WTC11 (cell line): ENCODE measurements around the gene SH2D5. TPM values are rescaled to one million over a fixed set of nuclear protein-coding genes. Genes with fewer than 3 reads are reported as not detected.

Source experiments
- ATAC-seq: fragments of 200-7000 bp; cut with Tn5 transposase; 2 replicates; pipeline ENCODE4 v1.10.0; 2021; ENCODE audit warnings: mild to moderate bottlenecking, moderate library complexity
- CTCF ChIA-PET: fragments of 300-600 bp; sonication (Branson Sonifier 250); formaldehyde crosslinking; loops from one replicate; lab custom pipeline; 2021; ENCODE audit warnings: antibody characterized with exemption; lab: Charles Lee
- POLR2A ChIA-PET: fragments of 350-600 bp; sonication (Branson Sonifier 250); formaldehyde crosslinking; loops from one replicate; lab custom pipeline; 2021; ENCODE audit warnings: antibody characterized with exemption; lab: Charles Lee
- DNase-seq: peaks from one replicate; pipeline ENCODE4 v3.0.0; 2021; ENCODE audit warnings: low spot score
- H3K27ac Mint-ChIP-seq: 2 replicates; pipeline ENCODE4 v1.8.0; 2021; ENCODE audit warnings: mixed read lengths
- H3K27me3 Mint-ChIP-seq: 2 replicates; pipeline ENCODE4 v1.8.0; 2021; ENCODE audit warnings: low read depth, mild to moderate bottlenecking, moderate library complexity, mixed read lengths
- H3K36me3 Mint-ChIP-seq: 2 replicates; pipeline ENCODE4 v1.8.0; 2021; ENCODE audit warnings: mixed read lengths
- H3K4me1 Mint-ChIP-seq: 2 replicates; pipeline ENCODE4 v1.8.0; 2022; ENCODE audit warnings: mixed read lengths
- H3K4me3 Mint-ChIP-seq: 2 replicates; pipeline ENCODE4 v1.8.0; 2021; ENCODE audit warnings: mild to moderate bottlenecking, moderate library complexity, mixed read lengths
- H3K9me3 Mint-ChIP-seq: 2 replicates; pipeline ENCODE4 v1.8.0; 2021; ENCODE audit warnings: mixed read lengths
- ATF6 ChIP-seq: sonication (generic); formaldehyde crosslinking; IDR thresholded peaks from 2 replicates; pipeline ENCODE4 v1.8.1; 2023; ENCODE audit warnings: mild to moderate bottlenecking, missing genetic modification reagents
- EMX1 ChIP-seq: fragments of 250-450 bp; sonication (Bioruptor Pico); IDR thresholded peaks from 2 replicates; pipeline ENCODE4 v1.8.0; 2021; ENCODE audit warnings: mild to moderate bottlenecking
- FOXP1 ChIP-seq: sonication (generic); formaldehyde crosslinking; IDR thresholded peaks from 2 replicates; pipeline ENCODE4 v1.8.0; 2022; ENCODE audit warnings: missing genetic modification reagents, mild to moderate bottlenecking, moderate library complexity, borderline replicate concordance
- HMGXB4 ChIP-seq: sonication (generic); formaldehyde crosslinking; IDR thresholded peaks from 2 replicates; pipeline ENCODE4 v1.8.1; 2023; ENCODE audit warnings: mild to moderate bottlenecking, moderate library complexity, missing genetic modification reagents
- NFE2L1 ChIP-seq: sonication (generic); formaldehyde crosslinking; IDR thresholded peaks from 2 replicates; pipeline ENCODE4 v1.8.1; 2023; ENCODE audit warnings: missing genetic modification reagents
- RELA ChIP-seq: sonication (generic); formaldehyde crosslinking; IDR thresholded peaks from 2 replicates; pipeline ENCODE4 v1.8.1; 2022; ENCODE audit warnings: missing genetic modification reagents, mild to moderate bottlenecking, borderline replicate concordance
- STAT6 ChIP-seq: sonication (generic); formaldehyde crosslinking; conservative IDR thresholded peaks from 2 replicates; pipeline ENCODE4 v1.8.1; 2023; ENCODE audit warnings: mild to moderate bottlenecking, low read depth, missing genetic modification reagents, moderate library complexity
- TEAD4 ChIP-seq: sonication (generic); formaldehyde crosslinking; IDR thresholded peaks from 2 replicates; pipeline ENCODE4 v1.8.0; 2022; ENCODE audit warnings: mild to moderate bottlenecking, missing genetic modification reagents
- ZNF219 ChIP-seq: sonication (generic); formaldehyde crosslinking; IDR thresholded peaks from 2 replicates; pipeline ENCODE4 v1.8.0; 2023; ENCODE audit warnings: missing genetic modification reagents, mild to moderate bottlenecking, borderline replicate concordance
- ZSCAN18 ChIP-seq: fragments of 250-450 bp; sonication (Bioruptor Pico); IDR thresholded peaks from 2 replicates; pipeline ENCODE4 v2.1.2; 2022; ENCODE audit warnings: mild to moderate bottlenecking, moderate library complexity
- total RNA-seq: library from RNA; stranded (reverse); gene quantifications from 3 replicates; pipeline ENCODE4 v1.2.3, GENCODE V29; 2021

Gene SH2D5
- total RNA-seq, 1 experiment from 2014 or later = 13.8 TPM

GRCh38 chr1:20723537-20724363 is 8.8 kb downstream of the SH2D5 start:
- Mint-ChIP-seq H3K4me3 (no peak overlapping the region), H3K9me3 (no peaks in the 10 kb centered on the region), H3K36me3 (no peaks in the 10 kb centered on the region), H3K27me3 (peaks cover 17% of the 10 kb centered on the region), H3K4me1 (peaks cover 14% of the 10 kb centered on the region), H3K27ac (no peak overlapping the region)
- TF ChIP-seq FOXP1 = no peak
- ChIA-PET CTCF (no interaction called here), POLR2A (no interaction called here)
- no peak for ATAC-seq
- no peak for DNase-seq

- peaks cover 8% of the 10 kb centered on the region for H3K4me1 Mint-ChIP-seq
- ATAC-seq = no peak
- H3K27me3 Mint-ChIP-seq = peaks cover 23% of the 10 kb centered on the region
- H3K9me3 Mint-ChIP-seq = no peaks in the 10 kb centered on the region
- ChIA-PET CTCF (no interaction called here), POLR2A (no interaction called here)
- H3K27ac Mint-ChIP-seq = no peak overlapping the region
- H3K36me3 Mint-ChIP-seq = no peaks in the 10 kb centered on the region
- no peak for DNase-seq
- TF ChIP-seq NFE2L1 (CRISPR knock-in tag) (no peak), HMGXB4 (no peak), EMX1 (no peak), ATF6 (CRISPR knock-in tag) (no peak), ZSCAN18 (CRISPR knock-in tag) (no peak), RELA (no peak), STAT6 (CRISPR knock-in tag) (no peak), ZNF219 (CRISPR knock-in tag) (no peak)
- TF ChIP-seq, all 79 proteins: peak for 0
- no peak overlapping the region for H3K4me3 Mint-ChIP-seq
These were observed 9.4 kb downstream of the SH2D5 start for GRCh38 chr1:20723159-20723536.

- Mint-ChIP-seq H3K36me3 (no peaks in the 10 kb centered on the region), H3K4me1 (peaks cover 9% of the 10 kb centered on the region), H3K27ac (no peak overlapping the region), H3K4me3 (no peak overlapping the region), H3K27me3 (peaks cover 31% of the 10 kb centered on the region), H3K9me3 (no peaks in the 10 kb centered on the region)
- DNase-seq (no peak), ATAC-seq (no peak)
- CTCF ChIA-PET = interaction anchor here (1.5 kb wide), 1 partner anchor 24 kb away, joined by 6 read pairs; no protein-coding TSS in a partner anchor
- POLR2A ChIA-PET = interaction anchor here (0.6 kb wide), 1 partner anchor 470 kb away, joined by 3 read pairs; no protein-coding TSS in a partner anchor
- TF ChIP-seq TEAD4 = no peak
These were observed 11.1 kb downstream of the SH2D5 start for GRCh38 chr1:20721117-20722061.
